K562 (cell line): Measurements from ENCODE around the gene NEB. TPM values are rescaled to one million over a fixed set of nuclear protein-coding genes. Genes with fewer than 3 reads are reported as not detected.

Source experiments
- ADNP ChIP-seq: fragments of 200-800 bp; sonication (Bioruptor generic); IDR thresholded peaks from 2 replicates; pipeline ENCODE4 v1.6.1; 2016; ENCODE audit warnings: missing genetic modification characterization, missing compliant biosample characterization
- ATF3 ChIP-seq, 2 experiments: fragments of 450-650 bp in 1 of 2; sonication (generic) in 1 of 2; formaldehyde crosslinking in 1 of 2; IDR thresholded peaks in 1 of 2; conservative IDR thresholded peaks in 1 of 2; 2 replicates each; pipeline versions ENCODE4 v1.6.1 to v1.8.1; 2016 to 2023; ENCODE audit warnings: mild to moderate bottlenecking in 2 of 2, moderate library complexity in 2 of 2, inconsistent platforms in 1 of 2, missing genetic modification reagents in 1 of 2
- FOXJ3 ChIP-seq: sonication (generic); formaldehyde crosslinking; IDR thresholded peaks from 2 replicates; pipeline ENCODE4 v1.4.0; 2020; ENCODE audit warnings: mild to moderate bottlenecking, missing genetic modification reagents
- HMG20A ChIP-seq: fragments of 450-650 bp; formaldehyde crosslinking; conservative IDR thresholded peaks from 2 replicates; pipeline ENCODE4 v1.4.0; 2020; ENCODE audit warnings: mild to moderate bottlenecking, mixed read lengths
- ID3 ChIP-seq, 2 experiments: fragments of 250-450 bp in 1 of 2; fragments of 450-650 bp in 1 of 2; sonication (Bioruptor Pico) in 1 of 2; IDR thresholded peaks; 2 replicates each; pipeline versions ENCODE4 v1.6.1 to v1.8.0; 2016 to 2021; ENCODE audit warnings: mild to moderate bottlenecking in 2 of 2, moderate library complexity in 2 of 2, missing compliant biosample characterization in 1 of 2, missing genetic modification characterization in 1 of 2
- KDM5B ChIP-seq: fragments of 200-600 bp; sonication (generic); IDR thresholded peaks from 2 replicates; pipeline ENCODE4 v1.6.1; 2012; ENCODE audit warnings: low read depth, mild to moderate bottlenecking, moderate library complexity, low read length, control low read depth, inconsistent platforms; ENCODE audit not compliant: insufficient replicate concordance
- NCOA1 ChIP-seq: fragments of 450-650 bp; IDR thresholded peaks from 2 replicates; pipeline ENCODE4 v1.6.1; 2016; ENCODE audit warnings: low read depth
- NRF1 ChIP-seq, 2 experiments: fragments of 450-650 bp; IDR thresholded peaks in 1 of 2; conservative IDR thresholded peaks in 1 of 2; 2 replicates each; pipeline ENCODE4 v1.6.1; 2014; ENCODE audit warnings: mild to moderate bottlenecking in 2 of 2
- PHB2 ChIP-seq: fragments of 450-650 bp; IDR thresholded peaks from 2 replicates; pipeline ENCODE4 v1.6.1; 2017; ENCODE audit warnings: low read depth
- PHF8 ChIP-seq: fragments of 200-600 bp; sonication (generic); IDR thresholded peaks from 2 replicates; pipeline ENCODE4 v1.6.1; 2012; ENCODE audit warnings: mixed run types, mild to moderate bottlenecking, inconsistent platforms, low read length, moderate library complexity, borderline replicate concordance
- POLR2H ChIP-seq: IDR thresholded peaks from 2 replicates; pipeline ENCODE4 v1.6.1; 2016; ENCODE audit warnings: missing genetic modification characterization, low read depth, mild to moderate bottlenecking, control low read depth, missing compliant biosample characterization, moderate library complexity
- SMARCE1 ChIP-seq: fragments of 450-650 bp; IDR thresholded peaks from 2 replicates; pipeline ENCODE4 v1.7.1; 2016; ENCODE audit warnings: mild to moderate bottlenecking
- ZNF407 ChIP-seq: fragments of 450-650 bp; IDR thresholded peaks from 2 replicates; pipeline ENCODE4 v1.6.1; 2016; ENCODE audit warnings: low read depth
- ZZZ3 ChIP-seq: fragments of 450-650 bp; IDR thresholded peaks from 2 replicates; pipeline ENCODE4 v1.6.1; 2016; ENCODE audit warnings: antibody characterized with exemption, mild to moderate bottlenecking, moderate library complexity
- polyA plus RNA-seq, 8 experiments: library from polyadenylated mRNA; depleted of rRNA in 4 of 8; stranded (reverse) in 5 of 8; unstranded in 3 of 8; fragments of >200 nt; fragmentation: Nextera tagmentation in 2 of 8; fragmentation: Illumina TruSeq in 1 of 8; extraction: Ambion mirVana in 2 of 8; extraction: Trizol in 1 of 8; gene quantifications; 2 replicates each; pipeline versions ENCODE4 v1.2.1 to v1.2.3, GENCODE V29; 2011 to 2014; ENCODE audit warnings: inconsistent platforms in 1 of 8, missing spikeins in 1 of 8
- total RNA-seq, 7 experiments: library from RNA; depleted of rRNA in 6 of 7; stranded (reverse); fragments of >200 nt in 6 of 7; fragmentation: Illumina TruSeq in 2 of 7; extraction: Trizol in 2 of 7; gene quantifications; 2 replicates each; pipeline versions ENCODE4 v1.2.1 to v1.2.3, GENCODE V29; 2011 to 2021; ENCODE audit warnings: low replicate concordance in 1 of 7

NEB gene
- total and polyA plus RNA-seq, 9 of the 15 experiments (the other 6 are each of a cell fraction or from before 2014, with no cell fraction given): 1.7 to 3.8 (median 2.9) TPM

GRCh38 chr2:151782378-151783132 is 48.3 kb upstream of the NEB start (continued):
- TF ChIP-seq ZNF407 (no peak), HMG20A (CRISPR knock-in tag) (no peak), ATF3 (IDR thresholded peaks at IDR 0.05) (peak; percentile 99), ATF3 (CRISPR knock-in tag; conservative IDR thresholded peaks at IDR 0.05) (peak; percentile 74; the same call in 1 of the 2 replicates), PHB2 (no peak), ID3 (CRISPR knock-in tag; IDR thresholded peaks at IDR 0.05) (peak; percentile 45; the same call in 1 of the 2 replicates), ID3 (tag; IDR thresholded peaks at IDR 0.05) (peak; percentile 96), NCOA1 (peak; percentile 78), POLR2H (tag) (peak; percentile 89), SMARCE1 (peak; percentile 90), PHF8 (no peak), NRF1 (conservative IDR thresholded peaks at IDR 0.05 in 1 of 2, IDR thresholded peaks at IDR 0.05 in 1 of 2) (no peak), ADNP (tag) (peak; percentile 67), KDM5B (no peak), ZZZ3 (no peak), FOXJ3 (CRISPR knock-in tag) (no peak)
